ENCODE measurements around the gene TMEM179B. TPM values are rescaled to one million over a fixed set of nuclear protein-coding genes. Genes with fewer than 3 reads are reported as not detected.
"Not testable (repeated sequence)": the region's sequence is repeated elsewhere in the genome, so short reads cannot be mapped to it uniquely, and the experiment has no call there.

TMEM179B gene
- total RNA-seq, 1 donor from 2014 or later = 61.9 TPM

DNA sequence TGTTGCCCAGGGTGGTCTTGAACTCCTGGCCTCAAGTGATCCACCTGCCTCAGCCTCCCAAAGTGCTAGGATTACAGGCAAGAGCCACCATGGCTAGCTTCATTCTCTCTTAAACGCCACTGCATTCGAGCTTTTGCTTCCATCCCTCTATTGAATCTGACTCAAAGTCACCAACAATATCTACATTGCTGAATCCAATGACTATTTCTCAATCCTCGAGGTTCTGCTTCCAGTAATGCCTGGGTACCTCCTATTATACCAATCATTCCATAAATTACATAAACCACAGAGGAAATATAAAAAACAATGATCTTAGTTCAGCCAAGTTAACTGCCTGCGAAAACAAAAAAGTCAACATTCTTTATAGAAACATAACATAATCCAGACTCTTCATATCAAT is 29.9 kb downstream of the TMEM179B start:
- Histone ChIP-seq H3K27me3 (no peaks in the 10 kb centered on the region), H3K9me3 (no peaks in the 10 kb centered on the region), H3K36me3 (peaks cover 0 to 44% of the 10 kb centered on the region in 2 donors), H3K4me3 (no peak overlapping the region), H3K27ac (no peak overlapping the region), H3K4me1 (no peaks in the 10 kb centered on the region)
- intact Hi-C loops (cut with DNase I) = no loop called here
- DNase-seq (ENCODE audit: extremely low spot score in 2 of 2) = no peak
- TF ChIP-seq, protein P1, sequence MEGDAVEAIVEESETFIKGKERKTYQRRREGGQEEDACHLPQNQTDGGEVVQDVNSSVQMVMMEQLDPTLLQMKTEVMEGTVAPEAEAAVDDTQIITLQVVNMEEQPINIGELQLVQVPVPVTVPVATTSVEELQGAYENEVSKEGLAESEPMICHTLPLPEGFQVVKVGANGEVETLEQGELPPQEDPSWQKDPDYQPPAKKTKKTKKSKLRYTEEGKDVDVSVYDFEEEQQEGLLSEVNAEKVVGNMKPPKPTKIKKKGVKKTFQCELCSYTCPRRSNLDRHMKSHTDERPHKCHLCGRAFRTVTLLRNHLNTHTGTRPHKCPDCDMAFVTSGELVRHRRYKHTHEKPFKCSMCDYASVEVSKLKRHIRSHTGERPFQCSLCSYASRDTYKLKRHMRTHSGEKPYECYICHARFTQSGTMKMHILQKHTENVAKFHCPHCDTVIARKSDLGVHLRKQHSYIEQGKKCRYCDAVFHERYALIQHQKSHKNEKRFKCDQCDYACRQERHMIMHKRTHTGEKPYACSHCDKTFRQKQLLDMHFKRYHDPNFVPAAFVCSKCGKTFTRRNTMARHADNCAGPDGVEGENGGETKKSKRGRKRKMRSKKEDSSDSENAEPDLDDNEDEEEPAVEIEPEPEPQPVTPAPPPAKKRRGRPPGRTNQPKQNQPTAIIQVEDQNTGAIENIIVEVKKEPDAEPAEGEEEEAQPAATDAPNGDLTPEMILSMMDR (IDR thresholded peaks at IDR 0.05) = no peak
- no peak for TF ChIP-seq POLR2A (IDR thresholded peaks at IDR 0.05)

GRCh38 chr11:62823677-62824076 is 36.5 kb downstream of the TMEM179B start:
- H3K4me1 ChIP-seq = peaks cover 9% of the 10 kb centered on the region
- peaks cover 0 to 84% of the 10 kb centered on the region in 2 donors for H3K36me3 ChIP-seq
- no peaks in the 10 kb centered on the region for H3K9me3 ChIP-seq
- TF ChIP-seq POLR2A (IDR thresholded peaks at IDR 0.05) (no peak), POLR2AphosphoS5 (IDR thresholded peaks at IDR 0.05; ENCODE audit: insufficient read depth in 1 of 2, low read depth in 1 of 2) (no peak)
- TF ChIP-seq, protein P1 (IDR thresholded peaks at IDR 0.05) = no peak
- intact Hi-C loops (cut with DNase I) = no loop called here
- H3K27ac ChIP-seq = no peak overlapping the region
- DNase-seq (ENCODE audit: extremely low spot score in 2 of 2) = no peak
- no peak overlapping the region for H3K4me3 ChIP-seq
- no peaks in the 10 kb centered on the region for H3K27me3 ChIP-seq

- H3K27me3 ChIP-seq; H3K27ac ChIP-seq; H3K9me3 ChIP-seq; DNase-seq (ENCODE audit: extremely low spot score in 2 of 2); intact Hi-C loops (cut with DNase I); H3K4me3 ChIP-seq: not testable (repeated sequence)
- peaks cover 0 to 44% of the 10 kb centered on the region in 2 donors for H3K36me3 ChIP-seq
- peaks cover 41% of the 10 kb centered on the region for H3K4me1 ChIP-seq
These were observed 40.9 kb downstream of the TMEM179B start for GRCh38 chr11:62828130-62828529.

DNA sequence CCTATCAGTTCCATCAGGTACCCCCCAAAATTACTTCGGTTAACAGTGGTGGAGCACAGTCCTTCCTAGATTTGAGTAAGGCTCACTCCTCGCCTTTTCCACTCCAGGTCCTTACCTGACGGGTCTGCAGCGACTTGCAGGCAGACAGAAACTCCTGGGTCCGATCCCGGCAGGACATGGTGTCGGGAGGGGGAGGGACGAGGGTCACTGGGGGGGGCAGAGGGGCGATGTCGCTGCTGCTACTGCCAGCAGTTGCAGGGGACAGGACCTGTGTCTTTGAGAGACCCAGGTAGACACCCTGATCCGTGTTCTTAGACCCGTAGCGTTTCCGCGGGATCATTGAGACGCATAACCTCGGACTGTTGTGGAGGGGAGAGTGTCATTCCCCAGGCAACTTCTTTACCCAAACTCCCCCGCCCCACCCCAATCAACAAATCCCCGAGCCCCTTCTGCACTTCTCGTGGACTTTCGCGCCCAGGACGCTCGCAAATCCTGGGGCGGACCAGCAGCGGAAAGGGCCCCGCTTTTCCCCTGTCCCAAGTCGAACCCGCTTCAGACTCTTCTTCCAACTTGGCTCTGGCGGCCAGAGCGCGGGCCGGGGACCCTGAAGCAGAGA is 43.8 kb downstream of the TMEM179B start:
- intact Hi-C loops (cut with DNase I) = loop anchor here (10.0 kb wide), 1 partner anchor 46 kb away; the partner anchor contains the start of gene TMEM179B
- H3K4me1 ChIP-seq = peaks cover 55% of the 10 kb centered on the region

GRCh38 chr11:62831520-62832335 is 44.5 kb downstream of the TMEM179B start, which contains the start of gene STX5:
Gene STX5, minus strand, starts transcription at chr11:62832051. Its CDS starts 808 bp downstream, at chr11:62831243.
- Histone ChIP-seq H3K27ac (peak within 1 kb of the TSS; percentile 94), H3K4me3 (peak within 1 kb of the TSS; percentile 96 to 99), H3K36me3 (peaks cover 0 to 21% of the 10 kb centered on the region in 2 donors), H3K4me1 (peaks cover 55% of the 10 kb centered on the region), H3K9me3 (no peaks in the 10 kb centered on the region), H3K27me3 (no peaks in the 10 kb centered on the region)
- TF ChIP-seq, protein P1 (IDR thresholded peaks at IDR 0.05) = no peak
- TF ChIP-seq POLR2A (IDR thresholded peaks at IDR 0.05) (peak; percentile 44 to 66), POLR2AphosphoS5 (IDR thresholded peaks at IDR 0.05; ENCODE audit: insufficient read depth in 1 of 2, low read depth in 1 of 2) (peak; percentile 75 to 96)
- DNase-seq (ENCODE audit: extremely low spot score in 2 of 2) = peak; percentile 99
- intact Hi-C loops (cut with DNase I) = loop anchor here (10.0 kb wide), 1 partner anchor 47 kb away; the partner anchor contains the start of gene TMEM179B

More for the DNA sequence above, 43.8 kb downstream of the TMEM179B start:
- Histone ChIP-seq H3K27ac (peak overlapping the region; percentile 94), H3K36me3 (peaks cover 0 to 29% of the 10 kb centered on the region in 2 donors), H3K4me3 (peak overlapping the region; percentile 96 to 99), H3K9me3 (no peaks in the 10 kb centered on the region), H3K27me3 (no peaks in the 10 kb centered on the region)
- peak in 1 of 2 donors; percentile 45 for TF ChIP-seq POLR2AphosphoS5 (IDR thresholded peaks at IDR 0.05; ENCODE audit: insufficient read depth in 1 of 2, low read depth in 1 of 2)
- TF ChIP-seq, protein P1 (IDR thresholded peaks at IDR 0.05) = no peak
- TF ChIP-seq POLR2A (IDR thresholded peaks at IDR 0.05) = peak in 1 of 2 donors; percentile 48
- DNase-seq (ENCODE audit: extremely low spot score in 2 of 2) = no peak
